ENCODE results near the gene WFS1. TPM values are rescaled to one million over a fixed set of nuclear protein-coding genes. Genes with fewer than 3 reads are reported as not detected.

Gene WFS1
- total and polyA plus RNA-seq, 7 donors, result 5.9 to 13.3 (median 8.8) TPM

DNA sequence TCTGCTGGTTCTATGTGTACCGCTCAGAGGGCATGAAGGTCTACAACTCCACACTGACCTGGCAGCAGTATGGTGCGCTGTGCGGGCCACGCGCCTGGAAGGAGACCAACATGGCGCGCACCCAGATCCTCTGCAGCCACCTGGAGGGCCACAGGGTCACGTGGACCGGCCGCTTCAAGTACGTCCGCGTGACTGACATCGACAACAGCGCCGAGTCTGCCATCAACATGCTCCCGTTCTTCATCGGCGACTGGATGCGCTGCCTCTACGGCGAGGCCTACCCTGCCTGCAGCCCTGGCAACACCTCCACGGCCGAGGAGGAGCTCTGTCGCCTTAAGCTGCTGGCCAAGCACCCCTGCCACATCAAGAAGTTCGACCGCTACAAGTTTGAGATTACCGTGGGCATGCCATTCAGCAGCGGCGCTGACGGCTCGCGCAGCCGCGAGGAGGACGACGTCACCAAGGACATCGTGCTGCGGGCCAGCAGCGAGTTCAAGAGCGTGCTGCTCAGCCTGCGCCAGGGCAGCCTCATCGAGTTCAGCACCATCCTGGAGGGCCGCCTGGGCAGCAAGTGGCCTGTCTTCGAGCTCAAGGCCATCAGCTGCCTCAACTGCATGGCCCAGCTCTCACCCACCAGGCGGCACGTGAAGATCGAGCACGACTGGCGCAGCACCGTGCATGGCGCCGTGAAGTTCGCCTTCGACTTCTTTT is 32.2 kb downstream of the WFS1 start:
- peaks cover 0 to 42% of the 10 kb centered on the region in 2 donors for H3K36me3 ChIP-seq (ENCODE audit: insufficient read depth in 1 of 2, low read depth in 1 of 2)
- no peaks in the 10 kb centered on the region for H3K9me3 ChIP-seq
- H3K4me1 ChIP-seq, result no peaks in the 10 kb centered on the region
- ATAC-seq (no peak), DNase-seq (no peak)
- intact Hi-C loops (cut with DNase I), result no loop called here
- no peak overlapping the region for H3K27ac ChIP-seq
- peaks cover 0 to under 1% (median 0%) of the 10 kb centered on the region in 3 donors for H3K27me3 ChIP-seq (ENCODE audit: insufficient read depth in 3 of 3, low read length in 2 of 3)
- no peak overlapping the region for H3K4me3 ChIP-seq
- TF ChIP-seq CTCF (IDR thresholded peaks at IDR 0.05), result no peak
- WGBS, 3 donors, result 97 to 98% (median 98%) methylated on average over 55 of the region's 55 CpGs

GRCh38 chr4:6302869-6303268 is 33.2 kb downstream of the WFS1 start:
- DNase-seq, result no peak
- intact Hi-C loops (cut with DNase I), result no loop called here
- peaks cover 0 to 35% of the 10 kb centered on the region in 2 donors for H3K36me3 ChIP-seq (ENCODE audit: insufficient read depth in 1 of 2, low read depth in 1 of 2)

GRCh38 chr4:6303943-6304342 is 34.3 kb downstream of the WFS1 start:
- Histone ChIP-seq H3K9me3 (no peaks in the 10 kb centered on the region), H3K36me3 (ENCODE audit: insufficient read depth in 1 of 2, low read depth in 1 of 2) (peaks cover 0 to 30% of the 10 kb centered on the region in 2 donors), H3K27me3 (ENCODE audit: insufficient read depth in 3 of 3, low read length in 2 of 3) (peaks cover 0 to 21% (median 0%) of the 10 kb centered on the region in 3 donors), H3K27ac (no peak overlapping the region), H3K4me1 (no peaks in the 10 kb centered on the region), H3K4me3 (no peak overlapping the region)
- no peak for TF ChIP-seq CTCF (IDR thresholded peaks at IDR 0.05)
- 90 to 91% (median 90%) methylated on average over 12 of the region's 12 CpGs for WGBS, 3 donors
- DNase-seq (no peak), ATAC-seq (no peak)
- intact Hi-C loops (cut with DNase I), result no loop called here

More at GRCh38 chr4:6302869-6303268, 33.2 kb downstream of the WFS1 start:
- TF ChIP-seq CTCF (IDR thresholded peaks at IDR 0.05), result no peak
- no peaks in the 10 kb centered on the region for H3K9me3 ChIP-seq
- H3K4me1 ChIP-seq, result no peaks in the 10 kb centered on the region
- 80 to 92% (median 85%) methylated on average over 6 of the region's 6 CpGs for WGBS, 3 donors
- H3K4me3 ChIP-seq, result no peak overlapping the region
- peaks cover 0 to 10% (median 0%) of the 10 kb centered on the region in 3 donors for H3K27me3 ChIP-seq (ENCODE audit: insufficient read depth in 3 of 3, low read length in 2 of 3)
- no peak overlapping the region for H3K27ac ChIP-seq
- no peak for ATAC-seq

DNA sequence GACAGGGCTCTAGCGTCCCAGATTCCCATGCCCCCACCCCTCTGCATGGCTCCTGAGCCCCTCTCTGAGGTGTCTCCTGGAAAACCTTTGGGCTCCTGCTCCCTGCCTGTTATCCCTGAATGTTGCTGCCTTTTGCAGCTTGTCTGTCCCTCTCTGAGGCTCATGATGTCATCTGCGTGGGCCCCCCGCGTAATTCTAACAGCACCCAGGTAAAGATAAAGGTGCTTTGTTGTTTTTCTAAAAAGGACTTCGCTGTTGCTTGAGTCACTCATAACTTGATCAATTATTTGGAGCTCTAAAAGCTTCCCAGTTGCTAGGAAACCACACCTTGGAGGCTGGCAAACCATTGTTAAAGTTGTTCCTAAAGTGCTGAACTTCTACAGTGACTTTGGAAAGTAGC is 36.6 kb downstream of the WFS1 start:
- no peak for TF ChIP-seq CTCF (IDR thresholded peaks at IDR 0.05)
- Histone ChIP-seq H3K4me3 (no peak overlapping the region), H3K27ac (no peak overlapping the region), H3K9me3 (no peaks in the 10 kb centered on the region), H3K27me3 (ENCODE audit: insufficient read depth in 3 of 3, low read length in 2 of 3) (peaks cover 0 to 42% (median 10%) of the 10 kb centered on the region in 3 donors), H3K36me3 (ENCODE audit: insufficient read depth in 1 of 2, low read depth in 1 of 2) (peaks cover 0 to 21% of the 10 kb centered on the region in 2 donors), H3K4me1 (no peaks in the 10 kb centered on the region)
- ATAC-seq (no peak), DNase-seq (no peak)
- 79 to 84% (median 80%) methylated on average over 5 of the region's 5 CpGs for WGBS, 3 donors
- intact Hi-C loops (cut with DNase I), result no loop called here
